ENCODE results near the gene AGBL1. TPM values are rescaled to one million over a fixed set of nuclear protein-coding genes. Genes with fewer than 3 reads are reported as not detected.
"Not testable (repeated sequence)": the region's sequence is repeated elsewhere in the genome, so short reads cannot be mapped to it uniquely, and the experiment has no call there.

Gene AGBL1
- total RNA-seq, 1 experiment from 2014 or later = not detected

DNA sequence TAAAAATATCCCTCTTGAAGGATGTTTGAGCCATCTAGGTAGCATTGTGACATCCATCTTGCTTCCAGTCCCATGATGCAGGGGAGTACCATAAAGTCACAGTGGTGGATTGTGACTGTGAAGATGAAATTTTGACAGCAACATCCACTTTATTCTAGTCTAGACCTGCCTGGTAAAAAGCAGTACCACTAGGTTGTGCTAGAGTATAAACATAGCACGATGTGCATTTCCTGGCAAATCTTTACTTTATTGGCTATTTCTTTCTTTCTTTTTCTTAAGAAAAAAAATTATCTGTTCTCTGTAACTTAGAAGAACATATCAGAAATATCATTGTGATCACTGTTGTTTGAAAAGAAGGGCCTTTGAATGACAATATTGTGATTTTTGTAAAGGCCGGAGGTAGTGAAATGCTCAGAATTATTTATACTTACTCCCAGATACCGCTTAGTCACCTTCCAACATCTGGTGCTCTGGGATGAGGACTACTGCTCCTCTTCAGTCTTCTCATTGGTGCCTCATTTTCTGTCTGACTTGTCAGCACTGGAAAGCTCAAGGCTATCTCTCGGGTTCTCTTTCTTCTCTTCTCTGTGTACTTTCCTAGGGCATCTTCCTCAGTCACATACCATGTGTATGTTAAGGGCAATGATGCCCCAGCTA is 35.6 kb downstream of the AGBL1 start:
- Histone ChIP-seq H3K27me3 (replicated peaks; ENCODE audit: control insufficient read depth, insufficient read depth, low read length) (no peaks in the 10 kb centered on the region), H3K9me3 (no peaks in the 10 kb centered on the region), H3K36me3 (ENCODE audit: control insufficient read depth, insufficient read depth, low read length) (no peaks in the 10 kb centered on the region), H3K4me1 (no peaks in the 10 kb centered on the region), H3K4me3 (ENCODE audit: low read depth, low read length) (no peak overlapping the region)
- no peaks in the 10 kb centered on the region for H3K4me1 Mint-ChIP-seq (ENCODE audit: low read depth, unreplicated experiment)
- no TSS peak for BruUV-seq (replicated peaks)
- no peak overlapping the region for H3K27ac Mint-ChIP-seq (ENCODE audit: unreplicated experiment)
- intact Hi-C loops (cut with micrococcal nuclease; ENCODE audit: unreplicated experiment) = loop anchor here (2.0 kb wide), 1 partner anchor 250 kb away; no protein-coding TSS in a partner anchor
- POLR2A ChIA-PET = no interaction called here
- no peak overlapping the region for H3K4me3 Mint-ChIP-seq (ENCODE audit: unreplicated experiment)
- H3K36me3 Mint-ChIP-seq (ENCODE audit: insufficient read depth, unreplicated experiment) = no peaks in the 10 kb centered on the region
- TF ChIP-seq, protein P1, sequence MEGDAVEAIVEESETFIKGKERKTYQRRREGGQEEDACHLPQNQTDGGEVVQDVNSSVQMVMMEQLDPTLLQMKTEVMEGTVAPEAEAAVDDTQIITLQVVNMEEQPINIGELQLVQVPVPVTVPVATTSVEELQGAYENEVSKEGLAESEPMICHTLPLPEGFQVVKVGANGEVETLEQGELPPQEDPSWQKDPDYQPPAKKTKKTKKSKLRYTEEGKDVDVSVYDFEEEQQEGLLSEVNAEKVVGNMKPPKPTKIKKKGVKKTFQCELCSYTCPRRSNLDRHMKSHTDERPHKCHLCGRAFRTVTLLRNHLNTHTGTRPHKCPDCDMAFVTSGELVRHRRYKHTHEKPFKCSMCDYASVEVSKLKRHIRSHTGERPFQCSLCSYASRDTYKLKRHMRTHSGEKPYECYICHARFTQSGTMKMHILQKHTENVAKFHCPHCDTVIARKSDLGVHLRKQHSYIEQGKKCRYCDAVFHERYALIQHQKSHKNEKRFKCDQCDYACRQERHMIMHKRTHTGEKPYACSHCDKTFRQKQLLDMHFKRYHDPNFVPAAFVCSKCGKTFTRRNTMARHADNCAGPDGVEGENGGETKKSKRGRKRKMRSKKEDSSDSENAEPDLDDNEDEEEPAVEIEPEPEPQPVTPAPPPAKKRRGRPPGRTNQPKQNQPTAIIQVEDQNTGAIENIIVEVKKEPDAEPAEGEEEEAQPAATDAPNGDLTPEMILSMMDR (IDR thresholded peaks at IDR 0.05; ENCODE audit: insufficient read depth in 1 of 2, low read depth in 1 of 2, low read length in 1 of 2, severe bottlenecking in 1 of 2, unreplicated experiment in 1 of 2) = peak in 1 of 2 experiments; percentile 16
- no peak for DNase-seq
- CTCF ChIA-PET = no interaction called here
- H3K9me3 Mint-ChIP-seq (ENCODE audit: unreplicated experiment) = no peaks in the 10 kb centered on the region
- peaks cover 15% of the 10 kb centered on the region for H3K27me3 Mint-ChIP-seq (ENCODE audit: insufficient read depth, unreplicated experiment)

DNA sequence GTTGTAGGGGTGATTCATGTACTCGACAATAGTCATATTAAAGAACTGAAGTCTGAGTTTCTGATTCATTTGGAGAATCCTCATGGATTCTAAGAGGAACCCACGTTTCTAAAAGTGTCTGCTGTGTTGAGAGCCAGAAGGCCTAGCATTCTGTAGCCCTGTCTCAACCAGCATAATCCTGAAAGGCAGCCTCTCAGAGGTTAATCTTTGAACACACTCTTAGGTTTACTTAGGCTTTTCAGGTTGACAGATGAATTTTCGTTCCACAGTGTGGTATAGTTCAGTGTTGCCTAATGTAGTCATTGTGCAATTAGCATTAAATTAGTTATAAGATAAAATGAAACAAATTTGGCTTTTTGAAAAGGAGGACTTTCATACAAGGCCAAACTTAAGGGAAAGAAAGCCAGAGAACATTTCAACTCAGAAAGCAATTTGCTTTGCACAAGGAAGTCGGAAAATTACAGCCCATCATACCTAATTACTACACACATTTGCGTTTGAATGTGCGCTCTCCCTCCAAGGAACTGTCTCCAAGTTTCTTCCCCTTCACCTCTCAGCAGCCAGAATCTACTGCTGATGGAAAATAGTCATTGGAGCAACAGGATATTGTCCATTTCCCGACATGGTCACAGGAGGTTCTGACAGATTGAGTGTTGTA is 42.0 kb downstream of the AGBL1 start:
- no TSS peak for BruUV-seq (replicated peaks)
- H3K36me3 Mint-ChIP-seq (ENCODE audit: insufficient read depth, unreplicated experiment) = no peaks in the 10 kb centered on the region
- POLR2A ChIA-PET = no interaction called here

DNA sequence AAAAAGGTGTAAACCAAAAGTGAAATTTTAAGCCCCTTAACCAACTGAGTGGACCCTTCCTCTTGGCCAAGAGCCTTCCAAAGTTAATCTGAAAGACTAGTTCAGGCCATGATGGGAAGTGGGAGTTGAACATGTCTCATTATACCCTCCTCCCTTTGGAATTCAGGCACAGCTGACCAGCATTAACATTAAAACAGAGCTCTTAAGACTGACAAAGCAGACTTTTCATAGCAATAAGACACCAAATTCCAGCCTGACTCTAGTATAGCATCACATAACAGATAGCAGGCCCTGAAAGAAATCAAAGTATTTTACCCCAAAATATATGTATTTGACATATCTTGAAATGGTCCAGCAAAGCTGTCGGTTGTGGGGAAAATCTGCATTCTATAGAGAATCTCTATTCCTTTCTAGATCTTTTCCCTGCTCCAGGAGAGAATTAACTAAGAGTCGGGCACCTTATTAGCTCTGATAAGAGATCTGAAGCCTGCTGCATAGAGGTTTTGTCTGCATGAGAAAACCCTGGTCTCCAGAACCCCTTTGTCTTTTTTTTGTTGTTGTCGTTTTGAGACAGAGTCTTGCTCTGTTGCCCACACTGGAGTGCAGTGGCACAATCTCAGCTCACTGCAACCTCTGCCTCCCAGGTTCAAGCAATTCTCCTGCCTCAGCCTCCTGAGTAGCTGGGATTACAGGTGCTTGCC is 43.2 kb downstream of the AGBL1 start:
- BruUV-seq (replicated peaks); H3K27ac Mint-ChIP-seq (ENCODE audit: unreplicated experiment); H3K4me3 Mint-ChIP-seq (ENCODE audit: unreplicated experiment); H3K36me3 ChIP-seq (ENCODE audit: control insufficient read depth, insufficient read depth, low read length); H3K9me3 Mint-ChIP-seq (ENCODE audit: unreplicated experiment); POLR2A ChIA-PET; H3K4me1 Mint-ChIP-seq (ENCODE audit: low read depth, unreplicated experiment); CTCF ChIA-PET; H3K9me3 ChIP-seq; H3K36me3 Mint-ChIP-seq (ENCODE audit: insufficient read depth, unreplicated experiment); intact Hi-C loops (cut with micrococcal nuclease; ENCODE audit: unreplicated experiment); DNase-seq; H3K27me3 ChIP-seq (replicated peaks; ENCODE audit: control insufficient read depth, insufficient read depth, low read length); H3K4me3 ChIP-seq (ENCODE audit: low read depth, low read length); H3K4me1 ChIP-seq: not testable (repeated sequence)
- peaks cover 12% of the 10 kb centered on the region for H3K27me3 Mint-ChIP-seq (ENCODE audit: insufficient read depth, unreplicated experiment)

More for the DNA sequence above, 42.0 kb downstream of the AGBL1 start:
- Histone ChIP-seq H3K27me3 (replicated peaks; ENCODE audit: control insufficient read depth, insufficient read depth, low read length) (no peaks in the 10 kb centered on the region), H3K9me3 (no peaks in the 10 kb centered on the region), H3K36me3 (ENCODE audit: control insufficient read depth, insufficient read depth, low read length) (no peaks in the 10 kb centered on the region), H3K4me1 (no peaks in the 10 kb centered on the region), H3K4me3 (ENCODE audit: low read depth, low read length) (no peak overlapping the region)
- intact Hi-C loops (cut with micrococcal nuclease; ENCODE audit: unreplicated experiment) = no loop called here
- TF ChIP-seq, protein P1 (IDR thresholded peaks at IDR 0.05; ENCODE audit: insufficient read depth in 1 of 2, low read depth in 1 of 2, low read length in 1 of 2, severe bottlenecking in 1 of 2, unreplicated experiment in 1 of 2) = no peak
- H3K27me3 Mint-ChIP-seq (ENCODE audit: insufficient read depth, unreplicated experiment) = peaks cover 12% of the 10 kb centered on the region
- no peaks in the 10 kb centered on the region for H3K4me1 Mint-ChIP-seq (ENCODE audit: low read depth, unreplicated experiment)
- peak in 1 of 2 experiments; percentile 21 for DNase-seq
- H3K9me3 Mint-ChIP-seq (ENCODE audit: unreplicated experiment) = no peaks in the 10 kb centered on the region
- H3K27ac Mint-ChIP-seq (ENCODE audit: unreplicated experiment) = no peak overlapping the region
- CTCF ChIA-PET = no interaction called here
- no peak overlapping the region for H3K4me3 Mint-ChIP-seq (ENCODE audit: unreplicated experiment)
